NB4 (cell line): Measurements from ENCODE around the gene CHRNA1.

Experiments used
- CTCF ChIP-seq: IDR thresholded peaks from one replicate; pipeline ENCODE4 v1.5.1; 2012; ENCODE audit warnings: low read depth, low read length
- POLR2A ChIP-seq: IDR thresholded peaks from 2 replicates; pipeline ENCODE4 v1.6.1; 2011; ENCODE audit warnings: mild to moderate bottlenecking; ENCODE audit not compliant: insufficient read length; ENCODE audit errors: extremely low read depth

GRCh38 chr2:174730698-174731018 lies 33.6 kb downstream of the CHRNA1 start:
- TF ChIP-seq CTCF (no peak), POLR2A (no peak)
